HepG2 (cell line): ENCODE data around the gene CCDC116. TPM values are rescaled to one million over a fixed set of nuclear protein-coding genes. Genes with fewer than 3 reads are reported as not detected.

Experiments
- IKZF1 ChIP-seq: fragments of 450-650 bp; IDR thresholded peaks from 2 replicates; pipeline ENCODE4 v1.7.1; 2016
- MTF2 ChIP-seq: sonication (generic); formaldehyde crosslinking; IDR thresholded peaks from 2 replicates; pipeline ENCODE4 v1.5.0; 2020; ENCODE audit warnings: missing genetic modification reagents, borderline replicate concordance
- NR2C2 ChIP-seq: sonication (generic); formaldehyde crosslinking; IDR thresholded peaks from 2 replicates; pipeline ENCODE4 v1.4.0; 2020; ENCODE audit warnings: missing genetic modification reagents, mild to moderate bottlenecking, moderate library complexity, borderline replicate concordance
- NR2F6 ChIP-seq, 2 experiments: IDR thresholded peaks; 2 replicates each; pipeline ENCODE4 v1.6.1; 2016; ENCODE audit warnings: antibody characterized with exemption in 1 of 2, mild to moderate bottlenecking in 1 of 2
- POLR2A ChIP-seq, 2 experiments: IDR thresholded peaks; 2 replicates each; pipeline ENCODE4 v1.6.1; 2011; ENCODE audit warnings: low read depth in 2 of 2, low read length in 2 of 2, mild to moderate bottlenecking in 1 of 2, moderate library complexity in 1 of 2; ENCODE audit not compliant: insufficient read depth in 1 of 2
- RARG ChIP-seq: sonication (generic); formaldehyde crosslinking; IDR thresholded peaks from 2 replicates; pipeline ENCODE4 v1.4.0; 2020; ENCODE audit warnings: low read depth, mild to moderate bottlenecking, missing genetic modification reagents
- RBM22 ChIP-seq: fragments of 200-400 bp; formaldehyde crosslinking; optimal IDR thresholded peaks from 2 replicates; pipeline ENCODE3; 2017; ENCODE audit warnings: mild to moderate bottlenecking, low read length, moderate library complexity
- SALL1 ChIP-seq: sonication (generic); formaldehyde crosslinking; IDR thresholded peaks from 2 replicates; pipeline ENCODE4 v1.8.0; 2022; ENCODE audit warnings: mild to moderate bottlenecking, missing genetic modification reagents
- SALL2 ChIP-seq: sonication (generic); formaldehyde crosslinking; IDR thresholded peaks from 2 replicates; pipeline ENCODE4 v1.8.1; 2023; ENCODE audit warnings: mild to moderate bottlenecking, missing genetic modification reagents, inconsistent platforms
- SP2 ChIP-seq: sonication (generic); formaldehyde crosslinking; IDR thresholded peaks from 2 replicates; pipeline ENCODE4 v1.5.1; 2020; ENCODE audit warnings: mild to moderate bottlenecking, missing genetic modification reagents
- ZC3H4 ChIP-seq: sonication (generic); formaldehyde crosslinking; IDR thresholded peaks from 2 replicates; pipeline ENCODE4 v1.4.0; 2020; ENCODE audit warnings: missing genetic modification reagents, borderline replicate concordance
- ZFP36 ChIP-seq: fragments of 150-350 bp; IDR thresholded peaks from 2 replicates; pipeline ENCODE4 v1.6.1; 2018; ENCODE audit warnings: borderline replicate concordance, low read length, low read depth; ENCODE audit not compliant: partially characterized antibody
- ZNF232 ChIP-seq: sonication (generic); formaldehyde crosslinking; IDR thresholded peaks from 2 replicates; pipeline ENCODE4 v1.4.0; 2020; ENCODE audit warnings: missing genetic modification reagents, borderline replicate concordance
- ZNF317 ChIP-seq: sonication (generic); formaldehyde crosslinking; IDR thresholded peaks from 2 replicates; pipeline ENCODE4 v1.5.0; 2020; ENCODE audit warnings: mild to moderate bottlenecking, missing genetic modification reagents
- ZNF383 ChIP-seq: sonication (generic); formaldehyde crosslinking; IDR thresholded peaks from 2 replicates; pipeline ENCODE4 v1.4.0; 2020; ENCODE audit warnings: missing genetic modification reagents, mild to moderate bottlenecking, borderline replicate concordance
- ZNF552 ChIP-seq: sonication (generic); formaldehyde crosslinking; IDR thresholded peaks from 2 replicates; pipeline ENCODE4 v1.9.0; 2022; ENCODE audit warnings: missing genetic modification reagents, mild to moderate bottlenecking, borderline replicate concordance
- ZNF572 ChIP-seq: sonication (generic); formaldehyde crosslinking; IDR thresholded peaks from 2 replicates; pipeline ENCODE4 v1.5.1; 2020; ENCODE audit warnings: mild to moderate bottlenecking, missing genetic modification reagents
- ZNF619 ChIP-seq: sonication (generic); formaldehyde crosslinking; IDR thresholded peaks from 2 replicates; pipeline ENCODE4 v1.4.0; 2020; ENCODE audit warnings: mild to moderate bottlenecking, missing genetic modification reagents
- ZNF670 ChIP-seq: sonication (generic); formaldehyde crosslinking; IDR thresholded peaks from 2 replicates; pipeline ENCODE4 v1.8.0; 2022; ENCODE audit warnings: mild to moderate bottlenecking, missing genetic modification reagents, borderline replicate concordance
- ZNF788 ChIP-seq: sonication (generic); formaldehyde crosslinking; IDR thresholded peaks from 2 replicates; pipeline ENCODE4 v1.5.0; 2020; ENCODE audit warnings: mild to moderate bottlenecking, missing genetic modification reagents, borderline replicate concordance
- ZNF790 ChIP-seq: sonication (generic); formaldehyde crosslinking; IDR thresholded peaks from 2 replicates; pipeline ENCODE4 v1.8.0; 2022; ENCODE audit warnings: missing genetic modification reagents, mild to moderate bottlenecking, borderline replicate concordance
- polyA plus RNA-seq, 8 experiments: library from polyadenylated mRNA; depleted of rRNA in 3 of 8; stranded (reverse) in 7 of 8; unstranded in 1 of 8; fragments of >200 nt; fragmentation: Illumina TruSeq in 4 of 8; extraction: Trizol in 4 of 8; gene quantifications; 2 replicates each; pipeline versions ENCODE4 v1.2.1 to v1.2.3, GENCODE V29; 2011 to 2016; ENCODE audit warnings: low read depth in 4 of 8, missing spikeins in 1 of 8, mixed read lengths in 1 of 8; ENCODE audit not compliant: insufficient read depth in 1 of 8
- total RNA-seq, 5 experiments: library from RNA; depleted of rRNA; stranded (reverse); fragments of >200 nt; fragmentation: Illumina TruSeq; extraction: Trizol; gene quantifications; 2 replicates each; pipeline ENCODE4 v1.2.3, GENCODE V29; 2016; ENCODE audit warnings: low read depth in 1 of 5
- TF ChIP-seq, protein P1 (sequence below), 2 experiments: fragments of 450-650 bp in 1 of 2; sonication (generic) in 1 of 2; formaldehyde crosslinking; IDR thresholded peaks; 2 replicates each; pipeline versions ENCODE4 v1.5.0 to v1.8.0; 2020 to 2022; ENCODE audit warnings: mild to moderate bottlenecking in 1 of 2, missing genetic modification reagents in 1 of 2
- TF ChIP-seq, protein P2 (sequence below): sonication (generic); formaldehyde crosslinking; IDR thresholded peaks from 2 replicates; pipeline ENCODE4 v1.5.0; 2020; ENCODE audit warnings: mild to moderate bottlenecking, missing genetic modification reagents
- TF ChIP-seq, protein P3 (sequence below): sonication (generic); formaldehyde crosslinking; IDR thresholded peaks from 2 replicates; pipeline ENCODE4 v1.4.0; 2020; ENCODE audit warnings: missing genetic modification reagents; ENCODE audit errors: not compliant biosample characterization
- TF ChIP-seq, protein P4 (sequence below): IDR thresholded peaks from 2 replicates; pipeline ENCODE4 v1.6.1; 2018; ENCODE audit warnings: missing genetic modification reagents, mild to moderate bottlenecking, missing compliant biosample characterization

The CCDC116 gene
- total and polyA plus RNA-seq, 2 of the 13 experiments (the other 11 are each of a cell fraction or from before 2014, with no cell fraction given): 0.15 to 0.33 TPM

DNA sequence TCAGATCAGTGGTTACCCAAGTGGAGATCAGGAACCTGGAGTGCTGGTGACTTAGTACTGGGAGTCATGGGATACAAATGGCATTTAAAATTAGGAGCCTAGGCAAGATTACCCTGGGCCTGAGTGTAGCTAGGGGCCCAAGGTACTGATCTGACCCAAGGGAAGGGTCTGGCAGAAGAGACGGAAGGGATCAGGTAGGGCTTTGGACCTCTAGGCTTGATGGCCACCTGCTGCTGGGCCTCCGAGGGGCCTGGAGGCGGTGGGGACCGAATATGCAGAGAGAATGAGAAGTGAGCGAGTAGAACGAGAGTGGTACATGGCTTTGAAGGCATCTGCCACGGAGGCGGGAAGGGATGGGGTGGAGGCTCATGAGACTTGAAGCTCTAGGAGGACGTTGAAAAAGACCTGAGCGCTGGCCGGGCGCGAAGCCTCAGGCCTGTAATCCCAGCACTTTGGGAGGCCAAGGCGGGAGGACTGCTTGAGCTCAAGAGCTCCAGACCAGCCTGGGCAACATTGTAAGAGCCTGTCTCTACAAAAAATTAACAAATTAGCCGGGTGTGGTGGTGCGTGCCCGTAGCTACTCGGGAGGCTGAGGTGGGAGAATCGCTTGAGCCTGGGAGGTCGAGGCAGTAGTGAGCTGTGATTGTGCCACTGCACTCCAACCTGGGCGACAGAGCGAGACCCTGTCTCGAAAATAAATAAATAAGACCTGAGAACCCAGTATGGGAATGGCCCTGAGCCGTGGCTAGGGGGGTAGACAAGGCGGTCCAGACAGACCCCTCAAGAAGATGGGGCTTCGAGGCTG, 32.7 kb downstream of the CCDC116 start (continued):
- TF ChIP-seq, protein P1, sequence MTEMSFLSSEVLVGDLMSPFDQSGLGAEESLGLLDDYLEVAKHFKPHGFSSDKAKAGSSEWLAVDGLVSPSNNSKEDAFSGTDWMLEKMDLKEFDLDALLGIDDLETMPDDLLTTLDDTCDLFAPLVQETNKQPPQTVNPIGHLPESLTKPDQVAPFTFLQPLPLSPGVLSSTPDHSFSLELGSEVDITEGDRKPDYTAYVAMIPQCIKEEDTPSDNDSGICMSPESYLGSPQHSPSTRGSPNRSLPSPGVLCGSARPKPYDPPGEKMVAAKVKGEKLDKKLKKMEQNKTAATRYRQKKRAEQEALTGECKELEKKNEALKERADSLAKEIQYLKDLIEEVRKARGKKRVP (CRISPR knock-in tag; IDR thresholded peaks at IDR 0.05): no peak
- 0 out of 4 replicates have a peak, but pooled peaks of 1 of the 2 experiments have one; percentile 12 for TF ChIP-seq POLR2A (IDR thresholded peaks at IDR 0.05; ENCODE audit: insufficient read depth in 1 of 2, low read depth in 2 of 2, low read length in 2 of 2)
- TF ChIP-seq ZNF383 (CRISPR knock-in tag): no peak
- TF ChIP-seq ZNF232 (CRISPR knock-in tag): no peak
- TF ChIP-seq NR2C2 (CRISPR knock-in tag): no peak
- TF ChIP-seq IKZF1: no peak
- no peak for TF ChIP-seq RARG (CRISPR knock-in tag)
- 0 out of 2 replicates have a peak, but pooled peaks have one; percentile 5 for TF ChIP-seq SALL2 (CRISPR knock-in tag)
- no peak for TF ChIP-seq NR2F6 (IDR thresholded peaks at IDR 0.05)
- TF ChIP-seq NR2F6 (CRISPR knock-in tag; IDR thresholded peaks at IDR 0.05): no peak
- no peak for TF ChIP-seq RBM22
- TF ChIP-seq, protein P2, sequence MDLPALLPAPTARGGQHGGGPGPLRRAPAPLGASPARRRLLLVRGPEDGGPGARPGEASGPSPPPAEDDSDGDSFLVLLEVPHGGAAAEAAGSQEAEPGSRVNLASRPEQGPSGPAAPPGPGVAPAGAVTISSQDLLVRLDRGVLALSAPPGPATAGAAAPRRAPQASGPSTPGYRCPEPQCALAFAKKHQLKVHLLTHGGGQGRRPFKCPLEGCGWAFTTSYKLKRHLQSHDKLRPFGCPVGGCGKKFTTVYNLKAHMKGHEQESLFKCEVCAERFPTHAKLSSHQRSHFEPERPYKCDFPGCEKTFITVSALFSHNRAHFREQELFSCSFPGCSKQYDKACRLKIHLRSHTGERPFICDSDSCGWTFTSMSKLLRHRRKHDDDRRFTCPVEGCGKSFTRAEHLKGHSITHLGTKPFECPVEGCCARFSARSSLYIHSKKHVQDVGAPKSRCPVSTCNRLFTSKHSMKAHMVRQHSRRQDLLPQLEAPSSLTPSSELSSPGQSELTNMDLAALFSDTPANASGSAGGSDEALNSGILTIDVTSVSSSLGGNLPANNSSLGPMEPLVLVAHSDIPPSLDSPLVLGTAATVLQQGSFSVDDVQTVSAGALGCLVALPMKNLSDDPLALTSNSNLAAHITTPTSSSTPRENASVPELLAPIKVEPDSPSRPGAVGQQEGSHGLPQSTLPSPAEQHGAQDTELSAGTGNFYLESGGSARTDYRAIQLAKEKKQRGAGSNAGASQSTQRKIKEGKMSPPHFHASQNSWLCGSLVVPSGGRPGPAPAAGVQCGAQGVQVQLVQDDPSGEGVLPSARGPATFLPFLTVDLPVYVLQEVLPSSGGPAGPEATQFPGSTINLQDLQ (CRISPR knock-in tag): 0 out of 2 replicates have a peak, but pooled peaks have one; percentile 60
- no peak; the same call in 1 of the 2 replicates for TF ChIP-seq ZNF619 (CRISPR knock-in tag)
- no peak for TF ChIP-seq MTF2 (CRISPR knock-in tag)
- TF ChIP-seq ZFP36: no peak
- TF ChIP-seq ZNF670 (CRISPR knock-in tag): no peak
- TF ChIP-seq ZNF552: no peak
- TF ChIP-seq ZNF317 (CRISPR knock-in tag): no peak
- TF ChIP-seq SP2: no peak
- no peak for TF ChIP-seq ZNF788 (CRISPR knock-in tag)
- TF ChIP-seq, protein P3, sequence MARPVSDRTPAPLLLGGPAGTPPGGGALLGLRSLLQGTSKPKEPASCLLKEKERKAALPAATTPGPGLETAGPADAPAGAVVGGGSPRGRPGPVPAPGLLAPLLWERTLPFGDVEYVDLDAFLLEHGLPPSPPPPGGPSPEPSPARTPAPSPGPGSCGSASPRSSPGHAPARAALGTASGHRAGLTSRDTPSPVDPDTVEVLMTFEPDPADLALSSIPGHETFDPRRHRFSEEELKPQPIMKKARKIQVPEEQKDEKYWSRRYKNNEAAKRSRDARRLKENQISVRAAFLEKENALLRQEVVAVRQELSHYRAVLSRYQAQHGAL (CRISPR knock-in tag): no peak
- TF ChIP-seq, protein P4, sequence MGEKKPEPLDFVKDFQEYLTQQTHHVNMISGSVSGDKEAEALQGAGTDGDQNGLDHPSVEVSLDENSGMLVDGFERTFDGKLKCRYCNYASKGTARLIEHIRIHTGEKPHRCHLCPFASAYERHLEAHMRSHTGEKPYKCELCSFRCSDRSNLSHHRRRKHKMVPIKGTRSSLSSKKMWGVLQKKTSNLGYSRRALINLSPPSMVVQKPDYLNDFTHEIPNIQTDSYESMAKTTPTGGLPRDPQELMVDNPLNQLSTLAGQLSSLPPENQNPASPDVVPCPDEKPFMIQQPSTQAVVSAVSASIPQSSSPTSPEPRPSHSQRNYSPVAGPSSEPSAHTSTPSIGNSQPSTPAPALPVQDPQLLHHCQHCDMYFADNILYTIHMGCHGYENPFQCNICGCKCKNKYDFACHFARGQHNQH (CRISPR knock-in tag): no peak
- no peak for TF ChIP-seq ZNF790 (CRISPR knock-in tag)
- 0 out of 2 replicates have a peak, but pooled peaks have one; percentile 9 for TF ChIP-seq ZNF572
- no peak for TF ChIP-seq SALL1
- no peak for TF ChIP-seq ZC3H4 (CRISPR knock-in tag)
